ENCODE data around the gene UBXN6. TPM values are rescaled to one million over a fixed set of nuclear protein-coding genes. Genes with fewer than 3 reads are reported as not detected.

Gene UBXN6
- total and polyA plus RNA-seq, 2 experiments from 2014 or later: 19.1 to 21.6 TPM

DNA sequence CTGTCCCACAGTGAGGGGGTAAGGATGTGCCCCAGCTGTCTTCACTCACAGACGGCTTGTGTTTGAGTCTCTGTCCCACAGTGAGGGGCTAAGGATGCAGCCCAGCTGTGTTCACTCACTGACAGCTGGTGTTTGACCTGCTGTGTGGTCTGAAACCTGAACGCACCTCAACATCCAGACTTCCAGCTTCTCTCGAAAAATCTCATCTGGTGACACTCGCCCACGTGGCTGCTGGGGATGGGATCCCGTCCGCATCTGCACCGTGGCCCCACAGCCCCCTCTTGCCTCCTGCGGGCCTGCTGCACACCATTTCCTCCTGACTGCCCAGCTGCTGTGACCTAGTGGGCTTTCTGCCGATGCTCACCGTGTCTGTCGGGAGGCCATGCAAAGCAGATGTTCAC, 27.8 kb downstream of the UBXN6 start (continued):
- TF ChIP-seq, protein P1, sequence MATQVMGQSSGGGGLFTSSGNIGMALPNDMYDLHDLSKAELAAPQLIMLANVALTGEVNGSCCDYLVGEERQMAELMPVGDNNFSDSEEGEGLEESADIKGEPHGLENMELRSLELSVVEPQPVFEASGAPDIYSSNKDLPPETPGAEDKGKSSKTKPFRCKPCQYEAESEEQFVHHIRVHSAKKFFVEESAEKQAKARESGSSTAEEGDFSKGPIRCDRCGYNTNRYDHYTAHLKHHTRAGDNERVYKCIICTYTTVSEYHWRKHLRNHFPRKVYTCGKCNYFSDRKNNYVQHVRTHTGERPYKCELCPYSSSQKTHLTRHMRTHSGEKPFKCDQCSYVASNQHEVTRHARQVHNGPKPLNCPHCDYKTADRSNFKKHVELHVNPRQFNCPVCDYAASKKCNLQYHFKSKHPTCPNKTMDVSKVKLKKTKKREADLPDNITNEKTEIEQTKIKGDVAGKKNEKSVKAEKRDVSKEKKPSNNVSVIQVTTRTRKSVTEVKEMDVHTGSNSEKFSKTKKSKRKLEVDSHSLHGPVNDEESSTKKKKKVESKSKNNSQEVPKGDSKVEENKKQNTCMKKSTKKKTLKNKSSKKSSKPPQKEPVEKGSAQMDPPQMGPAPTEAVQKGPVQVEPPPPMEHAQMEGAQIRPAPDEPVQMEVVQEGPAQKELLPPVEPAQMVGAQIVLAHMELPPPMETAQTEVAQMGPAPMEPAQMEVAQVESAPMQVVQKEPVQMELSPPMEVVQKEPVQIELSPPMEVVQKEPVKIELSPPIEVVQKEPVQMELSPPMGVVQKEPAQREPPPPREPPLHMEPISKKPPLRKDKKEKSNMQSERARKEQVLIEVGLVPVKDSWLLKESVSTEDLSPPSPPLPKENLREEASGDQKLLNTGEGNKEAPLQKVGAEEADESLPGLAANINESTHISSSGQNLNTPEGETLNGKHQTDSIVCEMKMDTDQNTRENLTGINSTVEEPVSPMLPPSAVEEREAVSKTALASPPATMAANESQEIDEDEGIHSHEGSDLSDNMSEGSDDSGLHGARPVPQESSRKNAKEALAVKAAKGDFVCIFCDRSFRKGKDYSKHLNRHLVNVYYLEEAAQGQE (IDR thresholded peaks at IDR 0.05; ENCODE audit: unreplicated experiment): no peak
- TF ChIP-seq CREB1 (CRISPR knock-in tag; IDR thresholded peaks at IDR 0.05; ENCODE audit: low read depth): no peak
- TF ChIP-seq STAT1 (IDR thresholded peaks at IDR 0.05; ENCODE audit: unreplicated experiment): no peak
- TF ChIP-seq, protein P2, sequence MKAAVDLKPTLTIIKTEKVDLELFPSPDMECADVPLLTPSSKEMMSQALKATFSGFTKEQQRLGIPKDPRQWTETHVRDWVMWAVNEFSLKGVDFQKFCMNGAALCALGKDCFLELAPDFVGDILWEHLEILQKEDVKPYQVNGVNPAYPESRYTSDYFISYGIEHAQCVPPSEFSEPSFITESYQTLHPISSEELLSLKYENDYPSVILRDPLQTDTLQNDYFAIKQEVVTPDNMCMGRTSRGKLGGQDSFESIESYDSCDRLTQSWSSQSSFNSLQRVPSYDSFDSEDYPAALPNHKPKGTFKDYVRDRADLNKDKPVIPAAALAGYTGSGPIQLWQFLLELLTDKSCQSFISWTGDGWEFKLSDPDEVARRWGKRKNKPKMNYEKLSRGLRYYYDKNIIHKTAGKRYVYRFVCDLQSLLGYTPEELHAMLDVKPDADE (IDR thresholded peaks at IDR 0.05): no peak
- TF ChIP-seq, protein P3, sequence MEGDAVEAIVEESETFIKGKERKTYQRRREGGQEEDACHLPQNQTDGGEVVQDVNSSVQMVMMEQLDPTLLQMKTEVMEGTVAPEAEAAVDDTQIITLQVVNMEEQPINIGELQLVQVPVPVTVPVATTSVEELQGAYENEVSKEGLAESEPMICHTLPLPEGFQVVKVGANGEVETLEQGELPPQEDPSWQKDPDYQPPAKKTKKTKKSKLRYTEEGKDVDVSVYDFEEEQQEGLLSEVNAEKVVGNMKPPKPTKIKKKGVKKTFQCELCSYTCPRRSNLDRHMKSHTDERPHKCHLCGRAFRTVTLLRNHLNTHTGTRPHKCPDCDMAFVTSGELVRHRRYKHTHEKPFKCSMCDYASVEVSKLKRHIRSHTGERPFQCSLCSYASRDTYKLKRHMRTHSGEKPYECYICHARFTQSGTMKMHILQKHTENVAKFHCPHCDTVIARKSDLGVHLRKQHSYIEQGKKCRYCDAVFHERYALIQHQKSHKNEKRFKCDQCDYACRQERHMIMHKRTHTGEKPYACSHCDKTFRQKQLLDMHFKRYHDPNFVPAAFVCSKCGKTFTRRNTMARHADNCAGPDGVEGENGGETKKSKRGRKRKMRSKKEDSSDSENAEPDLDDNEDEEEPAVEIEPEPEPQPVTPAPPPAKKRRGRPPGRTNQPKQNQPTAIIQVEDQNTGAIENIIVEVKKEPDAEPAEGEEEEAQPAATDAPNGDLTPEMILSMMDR (conservative IDR thresholded peaks at IDR 0.05; ENCODE audit: low read depth in 2 of 2): no peak
- no peak for TF ChIP-seq ZNF114 (CRISPR knock-in tag; IDR thresholded peaks at IDR 0.05)
- no peak for TF ChIP-seq EZH2phosphoT487 (IDR thresholded peaks at IDR 0.05; ENCODE audit: unreplicated experiment)
- no peak for TF ChIP-seq ZNF331 (CRISPR knock-in tag; IDR thresholded peaks at IDR 0.05; ENCODE audit: low read depth)
- TF ChIP-seq EZH2 (IDR thresholded peaks at IDR 0.05; ENCODE audit: low read depth, unreplicated experiment): no peak

DNA sequence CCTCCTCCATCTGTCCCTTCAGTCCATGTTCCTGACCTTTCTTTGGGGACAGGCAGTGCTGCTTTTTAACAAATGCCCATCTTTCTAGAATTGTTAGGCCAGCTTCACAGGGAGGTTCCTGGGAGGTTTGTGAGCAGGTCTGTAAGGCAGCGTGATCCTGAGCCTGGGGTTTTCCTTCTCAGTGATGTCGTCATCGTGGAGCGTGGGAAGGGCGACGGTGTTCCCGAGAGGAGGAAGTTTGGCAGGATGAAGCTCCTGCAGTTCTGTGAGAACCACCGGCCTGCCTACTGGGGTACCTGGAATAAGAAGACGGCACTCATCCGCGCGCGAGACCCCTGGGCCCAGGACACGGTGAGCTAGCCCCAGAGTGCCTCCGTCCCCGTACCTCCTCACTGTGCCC, 28.3 kb downstream of the UBXN6 start:
- H3K36me3 ChIP-seq (ENCODE audit: insufficient read depth): peaks cover 69% of the 10 kb centered on the region
- ATAC-seq (no peak), DNase-seq (ENCODE audit: low spot score) (no peak)
- Mint-ChIP-seq H3K27ac (no peak overlapping the region), H3K9me3 (no peaks in the 10 kb centered on the region), H3K27me3 (ENCODE audit: insufficient read depth, low read depth, poor library complexity) (peaks cover 9% of the 10 kb centered on the region), H3K4me1 (no peaks in the 10 kb centered on the region; the same call in 2 of the 3 replicates), H3K36me3 (ENCODE audit: low read depth) (peaks cover 92% of the 10 kb centered on the region), H3K4me3 (no peak overlapping the region)
- H3K27ac ChIP-seq (ENCODE audit: low read depth): no peak overlapping the region
- no peak overlapping the region for H3K4me2 ChIP-seq
- H3F3A ChIP-seq (replicated peaks; ENCODE audit: low read depth): peaks cover 10% of the 10 kb centered on the region
- H3K4me1 ChIP-seq (ENCODE audit: insufficient read depth): no peaks in the 10 kb centered on the region
- H4K20me1 ChIP-seq (replicated peaks; ENCODE audit: insufficient read depth): peaks cover 23% of the 10 kb centered on the region
- H3K9me2 ChIP-seq (ENCODE audit: insufficient read depth): no peaks in the 10 kb centered on the region
- H3K4me3 ChIP-seq: no peak overlapping the region
- H3K79me2 ChIP-seq (replicated peaks; ENCODE audit: insufficient read depth): peaks cover 25% of the 10 kb centered on the region
- H2AFZ ChIP-seq: no peak overlapping the region
- no peaks in the 10 kb centered on the region for H3K27me3 ChIP-seq (ENCODE audit: insufficient read depth)
- no peak for TF ChIP-seq NANOG (IDR thresholded peaks at IDR 0.05; ENCODE audit: borderline replicate concordance)
- TF ChIP-seq, protein P3 (conservative IDR thresholded peaks at IDR 0.05; ENCODE audit: low read depth in 2 of 2): no peak
- TF ChIP-seq, protein P1 (IDR thresholded peaks at IDR 0.05; ENCODE audit: unreplicated experiment): no peak
- no peak for TF ChIP-seq POLR2AphosphoS5 (IDR thresholded peaks at IDR 0.05; ENCODE audit: low read depth)
- TF ChIP-seq EZH2 (IDR thresholded peaks at IDR 0.05; ENCODE audit: low read depth, unreplicated experiment): no peak
- TF ChIP-seq CREB1 (CRISPR knock-in tag; IDR thresholded peaks at IDR 0.05; ENCODE audit: low read depth): no peak
- no peak for TF ChIP-seq STAT1 (IDR thresholded peaks at IDR 0.05; ENCODE audit: unreplicated experiment)
- TF ChIP-seq JUNB (IDR thresholded peaks at IDR 0.05; ENCODE audit: unreplicated experiment): no peak
- TF ChIP-seq, protein P2 (IDR thresholded peaks at IDR 0.05): no peak
- no peak for TF ChIP-seq EZH2phosphoT487 (IDR thresholded peaks at IDR 0.05; ENCODE audit: unreplicated experiment)
- TF ChIP-seq ZNF114 (CRISPR knock-in tag; IDR thresholded peaks at IDR 0.05): no peak
